Fibroblast of lung (primary cell): ENCODE results near the gene ABCB9. TPM values are rescaled to one million over a fixed set of nuclear protein-coding genes. Genes with fewer than 3 reads are reported as not detected.
"Not testable (repeated sequence)": the region's sequence is repeated elsewhere in the genome, so short reads cannot be mapped to it uniquely, and the experiment has no call there.

Experiments
- DNase-seq, 2 donors: peaks; one replicate each; pipeline versions ENCODE4 v3.0.0 to v3.0.0-alpha.2; 2010; ENCODE audit warnings: low read depth in 2 of 2
- H2AFZ ChIP-seq: 2 replicates; pipeline ENCODE4 v1.5.1; 2012; ENCODE audit warnings: low read length, control low read depth, inconsistent platforms
- H3K27ac ChIP-seq: 2 replicates; pipeline ENCODE4 v1.5.1; 2011; ENCODE audit warnings: low read length, control low read depth; ENCODE audit not compliant: insufficient read depth
- H3K27me3 ChIP-seq: 2 replicates; pipeline ENCODE4 v1.5.1; 2011; ENCODE audit warnings: mild to moderate bottlenecking, low read length; ENCODE audit not compliant: control insufficient read depth, insufficient read depth
- H3K36me3 ChIP-seq: 2 replicates; pipeline ENCODE4 v1.5.1; 2011; ENCODE audit warnings: low read length; ENCODE audit not compliant: control insufficient read depth, insufficient read depth
- H3K4me1 ChIP-seq: 2 replicates; pipeline ENCODE4 v1.5.1; 2011; ENCODE audit warnings: low read length; ENCODE audit not compliant: control insufficient read depth, insufficient read depth; ENCODE audit errors: extremely low read depth
- H3K4me2 ChIP-seq: 2 replicates; pipeline ENCODE4 v1.5.1; 2011; ENCODE audit warnings: low read length, control low read depth; ENCODE audit not compliant: insufficient read depth; ENCODE audit errors: extremely low read depth
- H3K4me3 ChIP-seq, 4 experiments: fragments of 200-600 bp in 1 of 4; sonication (generic) in 1 of 4; replicated peaks in 1 of 4; 2 replicates each; pipeline ENCODE4 v1.5.1; 2011 to 2016; ENCODE audit warnings: low read length in 4 of 4, low read depth in 3 of 4, mild to moderate bottlenecking in 3 of 4, control low read depth in 2 of 4, inconsistent platforms in 1 of 4, mixed read lengths in 1 of 4; ENCODE audit not compliant: insufficient read depth in 1 of 4; ENCODE audit errors: control extremely low read depth in 1 of 4
- H3K79me2 ChIP-seq: 2 replicates; pipeline ENCODE4 v1.5.1; 2012; ENCODE audit warnings: mild to moderate bottlenecking, low read length, inconsistent platforms; ENCODE audit not compliant: control insufficient read depth, insufficient read depth
- H3K9ac ChIP-seq: 2 replicates; pipeline ENCODE4 v1.5.1; 2011; ENCODE audit warnings: mild to moderate bottlenecking, low read length, control low read depth; ENCODE audit not compliant: insufficient read depth
- H3K9me3 ChIP-seq: 2 replicates; pipeline ENCODE4 v1.5.1; 2012; ENCODE audit warnings: low read depth, low read length; ENCODE audit not compliant: control insufficient read depth, insufficient read depth
- H4K20me1 ChIP-seq: 2 replicates; pipeline ENCODE4 v1.5.1; 2011; ENCODE audit warnings: low read length; ENCODE audit not compliant: control insufficient read depth, insufficient read depth; ENCODE audit errors: extremely low read depth
- EZH2 ChIP-seq: IDR thresholded peaks from 2 replicates; pipeline ENCODE4 v1.5.1; 2012; ENCODE audit warnings: low read length, control low read depth, mild to moderate bottlenecking; ENCODE audit errors: missing control alignments
- polyA minus RNA-seq: library from RNA; depleted of rRNA, polyadenylated mRNA; stranded (reverse); fragments of >200 nt; gene quantifications from 2 replicates; pipeline ENCODE4 v1.2.3, GENCODE V29; 2011; ENCODE audit warnings: low replicate concordance
- polyA plus RNA-seq, 2 donors: library from polyadenylated mRNA; depleted of rRNA in 1 of 2; stranded (reverse) in 1 of 2; unstranded in 1 of 2; fragments of >200 nt; gene quantifications; 2 replicates each; pipeline ENCODE4 v1.2.1, GENCODE V29; 2011 to 2012; ENCODE audit warnings: missing spikeins in 1 of 2
- total RNA-seq: library from RNA; depleted of rRNA; stranded (reverse); fragments of >200 nt; gene quantifications from 2 replicates; pipeline ENCODE4 v1.2.1, GENCODE V29; 2014
- TF ChIP-seq, protein P1 (sequence below), 2 donors: IDR thresholded peaks in 1 of 2; conservative IDR thresholded peaks in 1 of 2; 1 replicate in 1 of 2; 2 replicates in 1 of 2; pipeline ENCODE4 v1.5.1; 2011 to 2012; ENCODE audit warnings: low read length in 2 of 2, control low read depth in 1 of 2, inconsistent platforms in 1 of 2, low read depth in 1 of 2, mild to moderate bottlenecking in 1 of 2

The ABCB9 gene
- 5.4 and 6.3 TPM in 2 replicates for total RNA-seq
- 3.1 and 3.8 TPM in 2 replicates for polyA plus RNA-seq
- 4.6 and 4.9 TPM in 2 replicates for polyA plus RNA-seq (2012)
- 16.1 and 16.3 TPM in 2 replicates for polyA minus RNA-seq

DNA sequence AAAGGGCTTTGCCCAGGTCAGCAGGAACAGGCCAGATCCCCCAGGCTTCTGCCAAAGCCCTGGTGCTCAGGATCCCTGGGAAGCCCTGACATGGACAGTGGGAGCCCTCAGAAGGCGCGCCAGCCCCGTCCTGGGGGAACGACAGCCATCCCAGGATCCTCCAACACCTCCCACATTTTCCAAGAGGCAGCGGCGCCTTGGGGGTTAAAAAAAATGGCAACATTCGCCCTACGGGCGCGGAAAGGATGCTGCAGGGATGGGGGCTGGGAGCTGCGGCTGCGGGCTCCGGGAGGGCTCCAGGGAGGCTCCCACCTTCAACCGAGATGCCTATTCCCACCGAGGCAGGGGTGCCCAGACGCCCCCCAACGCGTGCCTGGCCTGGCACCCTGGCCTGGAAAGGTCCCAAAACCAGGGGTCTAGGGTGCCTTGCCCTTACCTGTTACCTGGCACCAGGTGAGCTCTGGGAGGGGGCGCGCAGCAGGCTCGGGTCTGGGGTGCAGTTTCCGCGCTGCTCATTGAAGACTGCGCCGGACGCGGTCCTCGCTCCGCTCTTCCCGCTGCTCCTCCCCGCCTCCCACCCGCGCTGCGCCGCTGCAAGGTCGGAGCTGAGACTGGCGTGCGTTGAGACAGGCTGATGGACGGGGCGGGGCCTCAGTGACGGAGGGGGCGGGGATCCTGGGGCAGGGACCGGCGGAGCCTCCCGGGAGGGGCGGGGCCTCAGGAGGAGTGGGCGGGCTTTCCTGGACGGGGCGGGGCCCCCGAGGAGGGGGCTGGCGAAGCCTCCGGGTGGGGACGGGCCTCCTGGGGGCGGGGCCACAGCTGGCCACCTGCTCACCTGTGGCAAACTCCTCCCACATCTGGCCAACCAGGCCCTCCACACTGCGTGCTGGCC is at the start of gene ABCB9:
Gene ABCB9, minus strand, starts transcription at position 613 of the 892 bp plus-strand sequence. CDS start 6,228 bp downstream, outside the sequence.
- no peak within 1 kb of the TSS for H3K27ac ChIP-seq
- no peaks in the 10 kb centered on the region for H3K79me2 ChIP-seq
- peak within 1 kb of the TSS; percentile 38 for H2AFZ ChIP-seq
- no peaks in the 10 kb centered on the region for H4K20me1 ChIP-seq
- peaks cover 7% of the 10 kb centered on the region for H3K4me1 ChIP-seq
- H3K36me3 ChIP-seq = no peaks in the 10 kb centered on the region
- peak within 1 kb of the TSS; percentile 49 for H3K9ac ChIP-seq
- TF ChIP-seq, protein P1, sequence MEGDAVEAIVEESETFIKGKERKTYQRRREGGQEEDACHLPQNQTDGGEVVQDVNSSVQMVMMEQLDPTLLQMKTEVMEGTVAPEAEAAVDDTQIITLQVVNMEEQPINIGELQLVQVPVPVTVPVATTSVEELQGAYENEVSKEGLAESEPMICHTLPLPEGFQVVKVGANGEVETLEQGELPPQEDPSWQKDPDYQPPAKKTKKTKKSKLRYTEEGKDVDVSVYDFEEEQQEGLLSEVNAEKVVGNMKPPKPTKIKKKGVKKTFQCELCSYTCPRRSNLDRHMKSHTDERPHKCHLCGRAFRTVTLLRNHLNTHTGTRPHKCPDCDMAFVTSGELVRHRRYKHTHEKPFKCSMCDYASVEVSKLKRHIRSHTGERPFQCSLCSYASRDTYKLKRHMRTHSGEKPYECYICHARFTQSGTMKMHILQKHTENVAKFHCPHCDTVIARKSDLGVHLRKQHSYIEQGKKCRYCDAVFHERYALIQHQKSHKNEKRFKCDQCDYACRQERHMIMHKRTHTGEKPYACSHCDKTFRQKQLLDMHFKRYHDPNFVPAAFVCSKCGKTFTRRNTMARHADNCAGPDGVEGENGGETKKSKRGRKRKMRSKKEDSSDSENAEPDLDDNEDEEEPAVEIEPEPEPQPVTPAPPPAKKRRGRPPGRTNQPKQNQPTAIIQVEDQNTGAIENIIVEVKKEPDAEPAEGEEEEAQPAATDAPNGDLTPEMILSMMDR (conservative IDR thresholded peaks at IDR 0.05 in 1 of 2, IDR thresholded peaks at IDR 0.05 in 1 of 2; ENCODE audit: low read depth in 1 of 2, low read length in 2 of 2) = no peak
- no peak for TF ChIP-seq EZH2
- peak within 1 kb of the TSS; percentile 49 to 77 (median 60) for H3K4me3 ChIP-seq
- peak within 1 kb of the TSS; percentile 64 for H3K4me2 ChIP-seq
- peak; percentile 83 to 85 for DNase-seq
- no peaks in the 10 kb centered on the region for H3K27me3 ChIP-seq
- H3K9me3 ChIP-seq = no peaks in the 10 kb centered on the region

DNA sequence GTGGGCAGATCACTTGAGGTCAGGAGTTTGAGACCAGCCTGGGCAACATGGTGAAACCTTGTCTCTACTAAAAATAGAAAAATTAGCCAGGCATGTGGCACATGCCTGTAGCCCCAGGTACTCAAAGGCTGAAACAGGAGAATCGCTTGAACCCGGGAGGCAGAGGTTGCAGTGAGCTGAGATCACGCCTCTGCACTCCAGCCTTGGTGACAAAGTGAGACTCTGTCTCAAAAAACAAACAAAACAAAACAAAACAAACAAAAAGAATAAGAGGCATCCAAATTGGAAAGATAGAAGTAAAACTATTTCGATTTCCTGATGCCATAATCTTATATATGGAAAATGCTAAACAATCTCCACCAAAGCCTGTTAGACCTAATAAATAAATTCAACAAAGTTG is 48.2 kb upstream of the ABCB9 start:
- H3K27me3 ChIP-seq, H3K9me3 ChIP-seq, H2AFZ ChIP-seq, H4K20me1 ChIP-seq, DNase-seq, H3K4me3 ChIP-seq, H3K27ac ChIP-seq, H3K79me2 ChIP-seq, H3K4me1 ChIP-seq, H3K36me3 ChIP-seq, H3K4me2 ChIP-seq, H3K9ac ChIP-seq: not testable (repeated sequence)

DNA sequence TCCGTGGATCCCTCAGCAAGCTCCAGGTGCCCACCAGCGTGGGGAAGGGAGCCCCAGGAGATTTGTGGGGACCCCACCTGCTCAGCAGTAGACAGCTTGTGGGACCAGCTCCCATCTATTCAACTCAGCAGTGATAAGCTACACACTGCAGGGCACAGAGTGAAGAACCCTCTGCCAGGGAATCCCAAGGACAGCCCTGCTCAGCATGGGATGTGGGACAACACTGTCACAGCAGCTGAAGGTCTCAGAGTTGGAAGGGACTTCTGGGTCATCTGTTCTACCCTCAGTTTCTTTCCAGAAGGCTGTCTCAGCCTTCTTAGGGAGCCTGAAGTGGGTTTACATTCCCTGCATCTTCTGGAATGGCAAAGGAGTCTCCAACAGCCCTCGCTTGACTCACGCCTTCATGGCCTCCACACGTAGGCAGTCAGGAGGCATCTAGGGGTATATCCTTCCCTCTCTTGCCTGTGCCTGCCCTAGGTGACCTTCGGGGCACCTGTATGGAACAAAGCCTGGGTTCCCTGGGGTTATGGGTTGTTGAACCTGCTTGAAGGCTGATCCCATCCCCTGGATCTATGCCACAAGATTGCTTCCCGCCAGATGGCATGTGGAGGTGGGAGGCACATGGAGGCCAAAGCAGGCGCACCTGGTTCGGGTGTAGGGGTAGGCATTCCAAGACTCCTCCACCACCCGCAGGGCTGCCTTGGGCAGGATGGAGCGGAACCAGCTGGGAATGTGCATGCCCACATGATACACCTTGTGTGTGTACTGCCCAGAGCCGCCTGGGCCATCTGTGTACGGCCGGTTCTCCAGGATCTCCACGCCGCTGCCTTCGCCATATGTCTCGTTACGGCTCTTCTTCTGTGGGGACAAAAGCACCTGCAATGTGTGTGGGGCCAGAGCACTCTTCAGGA is 47.2 kb upstream of the ABCB9 start:
- Histone ChIP-seq H2AFZ (no peak overlapping the region), H3K4me3 (no peak overlapping the region), H3K27me3 (no peaks in the 10 kb centered on the region), H3K9me3 (no peaks in the 10 kb centered on the region), H3K4me1 (no peaks in the 10 kb centered on the region), H3K79me2 (no peaks in the 10 kb centered on the region), H3K4me2 (no peak overlapping the region), H3K36me3 (peaks cover 1% of the 10 kb centered on the region), H3K27ac (no peak overlapping the region), H3K9ac (no peak overlapping the region), H4K20me1 (no peaks in the 10 kb centered on the region)
- TF ChIP-seq, protein P1 (conservative IDR thresholded peaks at IDR 0.05 in 1 of 2, IDR thresholded peaks at IDR 0.05 in 1 of 2; ENCODE audit: low read depth in 1 of 2, low read length in 2 of 2) = no peak
- TF ChIP-seq EZH2 = no peak
- DNase-seq = no peak
